Naive thymus-derived CD4-positive, alpha-beta T cell (primary cell): Measurements from ENCODE around the gene EAF1. TPM values are rescaled to one million over a fixed set of nuclear protein-coding genes. Genes with fewer than 3 reads are reported as not detected.
"Not testable (repeated sequence)": the region's sequence is repeated elsewhere in the genome, so short reads cannot be mapped to it uniquely, and the experiment has no call there.

ENCODE experiments used
- ATAC-seq: fragments of 150-1000 bp; cut with Tn5 transposase; 2 replicates; pipeline ENCODE4 v1.10.0; 2021; ENCODE audit warnings: mild to moderate bottlenecking, moderate library complexity
- CTCF ChIA-PET: fragments of 350-600 bp; sonication (Branson Sonifier 250); formaldehyde crosslinking; loops from one replicate; lab custom pipeline; 2021; ENCODE audit warnings: antibody characterized with exemption; lab: Charles Lee
- POLR2A ChIA-PET: fragments of 350-600 bp; sonication (Branson Sonifier 250); formaldehyde crosslinking; loops from one replicate; lab custom pipeline; 2021; ENCODE audit warnings: antibody characterized with exemption, inconsistent platforms; lab: Charles Lee
- DNase-seq, 9 donors: peaks; one replicate each; pipeline versions ENCODE4 v3.0.0 to v3.0.0-alpha.2; 2020 to 2022; ENCODE audit warnings: mixed read lengths in 1 of 9
- H3K27ac ChIP-seq: one replicate; pipeline ENCODE4 v1.7.0; 2013; ENCODE audit warnings: mild to moderate bottlenecking, low read depth, low read length, moderate library complexity
- H3K27me3 ChIP-seq, 2 donors: one replicate each; pipeline ENCODE4 v1.7.0; 2013; ENCODE audit warnings: low read length in 2 of 2, mild to moderate bottlenecking in 2 of 2, moderate library complexity in 2 of 2; ENCODE audit not compliant: control insufficient read depth in 2 of 2, insufficient read depth in 2 of 2
- H3K36me3 ChIP-seq, 3 experiments: 1 replicate in 2 of 3; 2 replicates in 1 of 3; pipeline ENCODE4 v1.7.0; 2013; ENCODE audit warnings: low read length in 3 of 3, mild to moderate bottlenecking in 3 of 3, moderate library complexity in 1 of 3; ENCODE audit not compliant: insufficient read depth in 3 of 3, control insufficient read depth in 2 of 3
- H3K4me1 ChIP-seq, 2 donors: one replicate each; pipeline ENCODE4 v1.7.0; 2013; ENCODE audit warnings: low read length in 2 of 2, mild to moderate bottlenecking in 2 of 2, moderate library complexity in 1 of 2; ENCODE audit not compliant: control insufficient read depth in 2 of 2, insufficient read depth in 2 of 2
- H3K4me3 ChIP-seq: 2 replicates; pipeline ENCODE4 v1.7.0; 2013; ENCODE audit warnings: mild to moderate bottlenecking, low read length
- H3K9me3 ChIP-seq, 3 experiments: 1 replicate in 2 of 3; 2 replicates in 1 of 3; pipeline ENCODE4 v1.7.0; 2013; ENCODE audit warnings: low read length in 3 of 3; ENCODE audit not compliant: control insufficient read depth in 2 of 3
- H3K27ac Mint-ChIP-seq, 9 donors: one replicate each; pipeline ENCODE4 v1.8.0; 2020 to 2022; ENCODE audit warnings: mixed read lengths in 9 of 9, mild to moderate bottlenecking in 8 of 9, moderate library complexity in 5 of 9, inconsistent platforms in 2 of 9
- H3K27me3 Mint-ChIP-seq, 5 donors: one replicate each; pipeline ENCODE4 v1.8.0; 2021 to 2022; ENCODE audit warnings: mixed read lengths in 5 of 5, mild to moderate bottlenecking in 1 of 5
- H3K36me3 Mint-ChIP-seq, 5 donors: one replicate each; pipeline ENCODE4 v1.8.0; 2020 to 2022; ENCODE audit warnings: mixed read lengths in 5 of 5, mild to moderate bottlenecking in 3 of 5, inconsistent platforms in 1 of 5
- H3K4me1 Mint-ChIP-seq, 7 donors: one replicate each; pipeline ENCODE4 v1.8.0; 2020 to 2022; ENCODE audit warnings: mixed read lengths in 7 of 7, mild to moderate bottlenecking in 3 of 7, inconsistent platforms in 1 of 7
- H3K4me3 Mint-ChIP-seq, 10 donors: one replicate each; pipeline ENCODE4 v1.8.0; 2020 to 2022; ENCODE audit warnings: mild to moderate bottlenecking in 10 of 10, mixed read lengths in 10 of 10, moderate library complexity in 6 of 10, inconsistent platforms in 2 of 10
- H3K9me3 Mint-ChIP-seq, 11 donors: one replicate each; pipeline ENCODE4 v1.8.0; 2020 to 2022; ENCODE audit warnings: mixed read lengths in 11 of 11, mild to moderate bottlenecking in 4 of 11, inconsistent platforms in 1 of 11, moderate library complexity in 1 of 11
- intact Hi-C, 2 donors: fragments of 100-400 bp; cut with micrococcal nuclease; formaldehyde crosslinking; loops; one replicate each; pipeline ENCODE4 v1.15.1; 2023
- polyA plus RNA-seq, 2 donors: library from polyadenylated mRNA; unstranded; fragments of 300-500 nt; fragmentation: Illumina TruSeq; gene quantifications; one replicate each; pipeline ENCODE4 v1.2.3, GENCODE V29; 2021
- total RNA-seq, 6 experiments: library from RNA in 5 of 6; stranded (reverse) in 5 of 6; gene quantifications; 1 replicate in 5 of 6; 2 replicates in 1 of 6; pipeline ENCODE4 v1.2.3 and lab custom pipeline; 2021 to 2026

Gene EAF1
- total and polyA plus RNA-seq, 7 experiments from 2014 or later = 5.0 to 61.9 (median 19.6) TPM

DNA sequence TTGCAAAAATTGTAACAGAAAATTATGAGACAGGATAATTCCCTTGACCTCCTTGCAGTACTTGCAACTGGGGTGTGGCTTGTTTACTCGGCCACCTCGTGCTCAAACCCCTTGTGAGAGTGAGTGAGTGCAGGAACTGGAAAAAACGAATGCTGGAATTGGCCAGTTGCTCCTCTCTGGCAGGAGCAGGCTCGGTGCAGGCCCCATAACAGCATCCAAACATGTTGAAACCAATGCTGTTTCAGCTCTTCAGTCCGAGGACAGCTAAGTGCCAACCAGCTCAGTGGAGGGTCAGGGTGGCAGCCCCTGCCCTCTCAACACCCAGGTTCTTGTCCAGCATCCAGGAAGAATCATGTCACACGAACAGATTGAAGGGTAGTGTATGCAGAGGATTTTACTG is 36.9 kb upstream of the EAF1 start:
- CTCF ChIA-PET = interaction anchor here (0.6 kb wide), 1 partner anchor 46 kb away, joined by 3 read pairs; no protein-coding TSS in a partner anchor
- peaks cover 0 to 14% (median 0%) of the 10 kb centered on the region in 7 donors for H3K4me1 Mint-ChIP-seq

GRCh38 chr3:15391007-15391406 is 36.4 kb upstream of the EAF1 start:
- POLR2A ChIA-PET = no interaction called here

More for the DNA sequence above, 36.9 kb upstream of the EAF1 start:
- Mint-ChIP-seq H3K9me3 (peaks cover 0 to 9% (median 4%) of the 10 kb centered on the region in 11 donors), H3K36me3 (peaks cover 0 to 9% (median 0%) of the 10 kb centered on the region in 5 donors), H3K4me3 (no peak overlapping the region), H3K27me3 (peaks cover 0 to 10% (median 0%) of the 10 kb centered on the region in 5 donors), H3K27ac (no peak overlapping the region)
- ATAC-seq = no peak
- no peak overlapping the region for H3K4me3 ChIP-seq
- no peaks in the 10 kb centered on the region for H3K27me3 ChIP-seq
- DNase-seq = no peak
- no peak overlapping the region for H3K27ac ChIP-seq
- no peaks in the 10 kb centered on the region for H3K4me1 ChIP-seq
- peaks cover 0 to 3% (median 0%) of the 10 kb centered on the region in 3 experiments for H3K9me3 ChIP-seq
- H3K36me3 ChIP-seq = no peaks in the 10 kb centered on the region
- intact Hi-C loops = no loop called here
- POLR2A ChIA-PET = no interaction called here

DNA sequence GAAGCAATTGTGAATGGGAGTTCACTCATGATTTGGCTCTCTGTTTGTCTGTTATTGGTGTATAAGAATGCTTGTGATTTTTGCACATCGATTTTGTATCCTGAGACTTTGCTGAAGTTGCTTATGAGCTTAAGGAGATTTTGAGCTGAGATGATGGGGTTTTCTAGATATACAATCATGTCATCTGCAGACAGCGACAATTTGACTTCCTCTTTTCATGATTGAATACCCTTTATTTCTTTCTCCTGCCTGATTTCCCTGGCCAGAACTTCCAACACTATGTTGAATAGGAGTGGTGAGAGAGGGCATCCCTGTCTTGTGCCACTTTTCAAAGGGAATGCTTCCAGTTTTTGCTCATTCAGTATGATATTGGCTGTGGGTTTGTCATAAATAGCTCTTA is 34.1 kb upstream of the EAF1 start:
- POLR2A ChIA-PET, H3K4me3 Mint-ChIP-seq, H3K27me3 ChIP-seq, H3K4me3 ChIP-seq, H3K9me3 ChIP-seq, H3K36me3 ChIP-seq, H3K9me3 Mint-ChIP-seq, H3K27ac ChIP-seq, ATAC-seq, H3K27ac Mint-ChIP-seq, intact Hi-C loops, CTCF ChIA-PET, DNase-seq, H3K4me1 Mint-ChIP-seq, H3K4me1 ChIP-seq: not testable (repeated sequence)
- Mint-ChIP-seq H3K36me3 (peaks cover 0 to 17% (median 5%) of the 10 kb centered on the region in 5 donors), H3K27me3 (peaks cover 0 to 15% (median 0%) of the 10 kb centered on the region in 5 donors)

More at GRCh38 chr3:15391007-15391406, 36.4 kb upstream of the EAF1 start:
- no peak overlapping the region for H3K4me3 ChIP-seq
- H3K27me3 Mint-ChIP-seq = peaks cover 0 to 13% (median 0%) of the 10 kb centered on the region in 5 donors
- CTCF ChIA-PET = no interaction called here
- peaks cover 0 to 6% (median 3%) of the 10 kb centered on the region in 11 donors for H3K9me3 Mint-ChIP-seq
- no peak overlapping the region for H3K27ac Mint-ChIP-seq
- no peak overlapping the region for H3K4me3 Mint-ChIP-seq
- H3K4me1 ChIP-seq = no peaks in the 10 kb centered on the region
- peaks cover 0 to 7% (median under 1%) of the 10 kb centered on the region in 5 donors for H3K36me3 Mint-ChIP-seq
- H3K27ac ChIP-seq = no peak overlapping the region
- intact Hi-C loops = no loop called here
- no peak for DNase-seq
- ATAC-seq = no peak
- peaks cover 0 to 10% (median 0%) of the 10 kb centered on the region in 7 donors for H3K4me1 Mint-ChIP-seq
- no peaks in the 10 kb centered on the region for H3K27me3 ChIP-seq
- peaks cover 0 to 3% (median 0%) of the 10 kb centered on the region in 3 experiments for H3K9me3 ChIP-seq
- no peaks in the 10 kb centered on the region for H3K36me3 ChIP-seq

GRCh38 chr3:15398731-15399133 is 28.7 kb upstream of the EAF1 start:
- DNase-seq = peak in 2 of 9 donors; percentile 12 to 14
- H3K27ac Mint-ChIP-seq, H3K27ac ChIP-seq, intact Hi-C loops, H3K27me3 Mint-ChIP-seq, H3K36me3 ChIP-seq, H3K4me3 Mint-ChIP-seq, H3K4me3 ChIP-seq, H3K27me3 ChIP-seq, POLR2A ChIA-PET, H3K9me3 ChIP-seq, H3K9me3 Mint-ChIP-seq: not testable (repeated sequence)
- peaks cover 0 to 17% (median 5%) of the 10 kb centered on the region in 5 donors for H3K36me3 Mint-ChIP-seq
- peaks cover 11 to 15% of the 10 kb centered on the region in 2 donors for H3K4me1 ChIP-seq
- CTCF ChIA-PET = interaction anchor here (1.3 kb wide), 1 partner anchor 131 kb away, joined by 3 read pairs; no protein-coding TSS in a partner anchor
- peak; percentile 41 for ATAC-seq
- peaks cover 9 to 22% (median 11%) of the 10 kb centered on the region in 7 donors for H3K4me1 Mint-ChIP-seq

DNA sequence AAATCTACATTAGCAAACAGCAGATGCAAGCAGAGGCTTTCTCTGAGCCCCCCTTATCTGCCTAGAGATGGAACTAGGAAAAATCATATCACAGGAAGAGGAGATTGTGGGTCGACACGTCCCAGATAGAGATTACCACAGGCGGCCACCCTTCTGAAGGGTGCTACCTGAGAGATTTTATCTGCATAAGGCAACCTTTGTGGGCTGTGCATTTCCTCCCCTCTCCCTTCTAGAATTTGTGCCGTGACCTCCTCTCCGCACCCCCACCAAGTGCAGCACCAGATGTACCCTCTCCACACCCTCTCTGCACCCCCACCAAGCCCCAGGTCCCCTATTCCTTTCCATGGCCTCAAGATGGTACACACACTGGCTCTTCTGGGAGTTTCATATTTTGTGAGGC is 27.4 kb upstream of the EAF1 start:
- peak; percentile 38 for ATAC-seq

GRCh38 chr3:15401936-15402335 is 25.5 kb upstream of the EAF1 start:
- Mint-ChIP-seq H3K36me3 (peaks cover 0 to 8% (median 0%) of the 10 kb centered on the region in 5 donors), H3K9me3 (peaks cover 0 to 4% (median 0%) of the 10 kb centered on the region in 11 donors), H3K4me3 (no peak overlapping the region), H3K27ac (peak overlapping the region in 1 of 9 donors; percentile 23), H3K27me3 (no peaks in the 10 kb centered on the region), H3K4me1 (peaks cover 10 to 22% (median 14%) of the 10 kb centered on the region in 7 donors)
- no peaks in the 10 kb centered on the region for H3K9me3 ChIP-seq
- H3K27me3 ChIP-seq = no peaks in the 10 kb centered on the region
- H3K4me3 ChIP-seq = no peak overlapping the region
- POLR2A ChIA-PET = no interaction called here
- ATAC-seq (no peak), DNase-seq (no peak)
- CTCF ChIA-PET = interaction anchor here (1.0 to 4.1 kb wide), 2 partner anchors 134 to 199 kb away, joined by 6 to 67 read pairs; partner anchors contain the start of gene CAPN7
- H3K36me3 ChIP-seq = no peaks in the 10 kb centered on the region
- peaks cover 11 to 15% of the 10 kb centered on the region in 2 donors for H3K4me1 ChIP-seq
- intact Hi-C loops = no loop called here
- no peak overlapping the region for H3K27ac ChIP-seq

More for the DNA sequence above, 27.4 kb upstream of the EAF1 start:
- intact Hi-C loops = no loop called here
- ChIA-PET CTCF (interaction anchor here (1.2 kb wide), 1 partner anchor 156 kb away, joined by 3 read pairs; no protein-coding TSS in a partner anchor), POLR2A (no interaction called here)
- Mint-ChIP-seq H3K4me1 (peaks cover 10 to 22% (median 11%) of the 10 kb centered on the region in 7 donors), H3K27ac (peak overlapping the region in 2 of 9 donors; percentile 7 to 18), H3K27me3 (peaks cover 0 to 8% (median 0%) of the 10 kb centered on the region in 5 donors), H3K4me3 (peak overlapping the region in 4 of 10 donors; percentile 0 to 61 (median 19)), H3K9me3 (peaks cover 0 to 4% (median 0%) of the 10 kb centered on the region in 11 donors), H3K36me3 (peaks cover 0 to 17% (median 5%) of the 10 kb centered on the region in 5 donors)
- no peaks in the 10 kb centered on the region for H3K36me3 ChIP-seq
- no peak for DNase-seq
- peaks cover 11 to 15% of the 10 kb centered on the region in 2 donors for H3K4me1 ChIP-seq
- no peaks in the 10 kb centered on the region for H3K9me3 ChIP-seq
- H3K27me3 ChIP-seq = no peaks in the 10 kb centered on the region
- no peak overlapping the region for H3K27ac ChIP-seq
- no peak overlapping the region for H3K4me3 ChIP-seq
